GOT3 (cell line): ENCODE measurements around the gene CCNT2.
"Not testable (repeated sequence)": the region's sequence is repeated elsewhere in the genome, so short reads cannot be mapped to it uniquely, and the experiment has no call there.

ENCODE experiments used
- DNase-seq: peaks from one replicate; lab custom pipeline; 2025; ENCODE audit warnings: mixed read lengths; lab: John Stamatoyannopoulos, UW

CCNT2 gene

GRCh38 chr2:134975281-134976009 is 56.8 kb downstream of the CCNT2 start:
- no peak for DNase-seq

DNA sequence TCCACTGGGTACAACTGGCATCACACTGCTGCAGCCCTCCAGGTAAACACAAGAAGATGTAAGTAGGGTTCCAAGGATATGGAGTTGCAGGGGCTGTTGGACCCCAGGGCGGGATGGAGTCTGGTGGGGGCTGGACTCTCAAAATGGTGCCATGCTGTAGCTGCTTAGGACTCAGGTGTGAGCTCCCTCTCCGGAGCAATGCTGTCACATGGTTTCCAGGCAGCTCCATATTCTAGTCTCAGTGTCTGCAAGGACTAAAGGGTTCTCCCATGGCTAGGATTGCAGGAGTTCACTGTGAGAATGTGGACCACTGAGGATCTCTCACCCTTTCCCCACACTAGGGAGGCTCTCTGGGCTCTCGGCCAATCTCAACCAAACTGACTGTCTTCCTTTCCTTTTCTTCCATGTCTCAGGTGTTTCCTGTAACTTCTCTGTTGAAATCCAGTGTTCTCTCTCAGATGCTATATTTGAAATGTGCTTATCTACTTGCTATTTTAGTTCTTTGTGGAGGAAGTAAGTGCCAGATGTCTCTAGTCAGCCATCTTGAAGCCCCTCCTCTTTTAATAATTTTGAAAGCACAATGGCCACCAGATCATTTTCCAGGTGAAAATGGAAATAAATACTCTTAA is 57.6 kb downstream of the CCNT2 start:
- DNase-seq: no peak

GRCh38 chr2:134977104-134977503 is 58.5 kb downstream of the CCNT2 start:
- not testable (repeated sequence) for DNase-seq

DNA sequence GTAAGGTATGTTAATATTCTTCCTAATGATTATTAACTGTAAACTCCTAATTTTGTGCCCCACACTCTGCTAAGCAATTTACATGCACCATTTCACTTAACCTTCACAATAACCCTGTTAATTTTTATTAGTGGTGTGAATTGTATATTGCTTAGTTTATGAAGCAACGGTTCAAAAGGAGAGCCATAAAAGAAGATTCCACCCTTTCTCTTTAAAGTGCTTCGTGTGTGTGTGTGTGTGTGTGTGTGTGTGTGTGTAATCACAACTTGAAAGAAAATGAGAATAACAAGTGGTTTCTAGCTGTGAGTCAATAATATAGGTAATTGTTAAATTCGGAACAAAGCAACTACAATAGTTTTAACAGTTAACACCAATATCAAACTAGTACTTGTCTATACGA is 60.6 kb downstream of the CCNT2 start:
- no peak for DNase-seq

DNA sequence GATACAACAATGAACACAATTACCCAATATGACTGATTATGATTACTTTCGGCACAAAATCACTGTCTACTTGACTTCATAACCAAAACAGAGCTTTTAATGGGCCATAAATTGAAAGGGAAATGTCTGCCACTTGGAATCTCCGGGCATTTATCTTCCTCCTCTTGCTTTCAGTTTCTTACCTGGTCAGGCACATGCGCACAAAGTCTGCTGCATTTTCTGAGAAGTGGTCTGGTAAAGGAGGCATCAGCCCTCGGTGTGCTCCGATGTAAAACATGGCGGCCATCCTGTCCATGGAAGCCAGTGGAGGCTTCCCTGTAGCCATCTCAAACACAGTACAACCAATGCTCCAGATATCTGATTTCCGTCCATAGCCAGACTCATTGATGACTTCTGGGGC is 62.0 kb downstream of the CCNT2 start:
- no peak for DNase-seq

- DNase-seq: no peak
Measured at GRCh38 chr2:134982603-134983002, 64.0 kb downstream of the CCNT2 start.

GRCh38 chr2:134985061-134985460 is 66.4 kb downstream of the CCNT2 start:
- DNase-seq: no peak

DNA sequence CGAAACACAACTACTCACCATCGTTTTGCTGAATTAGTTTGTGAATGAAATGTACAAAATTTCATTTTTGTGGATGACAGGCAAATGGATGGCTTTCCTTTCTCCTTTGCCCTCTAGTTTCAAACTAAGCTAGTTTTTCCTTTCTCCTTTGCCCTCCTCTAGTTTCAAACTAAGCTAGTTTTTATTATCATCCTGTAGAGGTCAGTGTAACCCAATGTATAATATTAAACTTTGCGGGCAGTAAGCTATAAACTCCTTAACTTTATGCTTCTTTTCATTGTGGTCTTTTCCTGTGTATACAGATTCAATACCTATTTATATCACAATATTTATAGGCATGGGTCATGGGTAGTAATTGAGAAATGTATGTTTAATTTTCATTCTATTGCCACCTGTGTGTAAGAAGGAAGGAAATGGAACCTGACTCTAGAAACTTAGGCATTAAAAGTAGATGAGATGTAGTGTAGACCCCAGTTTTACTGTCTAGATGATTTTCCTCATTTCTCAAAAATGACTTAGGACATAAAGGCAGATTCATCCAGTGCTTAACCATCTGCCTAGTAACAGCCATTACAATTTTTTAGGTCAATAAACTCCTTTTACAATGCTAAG is 70.5 kb downstream of the CCNT2 start:
- DNase-seq: no peak

GRCh38 chr2:134999521-134999920 is 80.9 kb downstream of the CCNT2 start:
- DNase-seq: no peak

DNA sequence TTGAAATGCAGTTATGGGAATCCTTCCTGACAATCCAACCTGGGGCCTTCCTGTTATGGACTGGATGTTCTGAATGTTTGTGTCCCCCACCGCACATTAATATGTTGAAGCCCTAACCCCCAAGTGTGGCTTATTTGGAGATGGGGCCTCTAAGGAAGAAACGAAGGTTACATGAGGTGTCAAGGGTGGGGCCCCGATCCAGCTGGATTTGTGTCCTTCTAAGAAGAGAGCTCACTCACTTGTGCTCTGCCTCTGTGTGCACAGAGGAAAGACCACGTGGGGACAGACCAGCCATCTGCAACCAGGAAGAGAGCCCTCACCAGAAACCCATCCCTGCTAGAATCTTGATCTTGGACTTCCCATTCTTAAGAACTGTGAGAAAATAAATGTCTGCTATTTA is 84.2 kb downstream of the CCNT2 start:
- DNase-seq: no peak

DNA sequence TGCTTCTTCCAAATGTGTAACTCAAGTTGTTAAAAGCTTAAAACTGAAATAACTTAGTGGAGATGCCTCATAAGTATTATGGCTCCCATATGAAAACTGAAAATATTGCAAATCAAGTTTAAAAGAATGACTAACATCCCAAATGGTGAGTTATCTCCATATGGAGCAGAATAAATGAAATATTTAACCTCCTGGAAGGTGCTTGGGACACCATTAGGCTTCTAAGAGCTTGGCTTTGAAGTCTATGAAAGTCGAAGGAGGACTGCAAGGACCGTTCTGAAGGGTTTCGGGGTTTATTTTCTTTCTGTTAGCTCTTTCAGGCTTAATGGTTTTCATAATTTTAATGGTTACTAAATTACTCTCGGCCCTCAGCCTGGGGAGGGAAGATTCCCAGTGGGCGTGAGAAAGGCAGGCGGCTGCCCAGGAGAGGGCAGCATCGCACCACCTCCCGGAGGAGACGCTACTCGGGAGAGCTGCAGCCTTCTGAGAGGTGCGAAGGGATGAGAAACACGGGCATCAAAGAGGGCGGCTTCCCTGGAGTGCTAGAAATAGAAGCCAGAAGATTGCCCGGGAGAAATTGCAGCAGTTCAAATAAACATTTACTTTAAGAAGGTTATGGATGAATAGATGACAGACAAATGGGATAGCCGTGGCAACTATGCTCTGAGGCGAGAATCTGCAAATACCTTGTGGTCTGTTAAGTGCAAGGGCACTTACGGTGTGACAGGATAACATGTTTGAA is 85.6 kb downstream of the CCNT2 start:
- peak; percentile 16 for DNase-seq

- no peak for DNase-seq
Measured at GRCh38 chr2:135005753-135006152, 87.1 kb downstream of the CCNT2 start.
